MM.1S (cell line): ENCODE measurements around the gene MVB12B.

Experiments used
- DNase-seq: peaks from one replicate; pipeline ENCODE4 v3.0.0-alpha.2; 2015
- H2AFZ ChIP-seq: fragments of 300-600 bp; sonication (generic); 2 replicates; pipeline ENCODE4 v1.6.0; 2016; ENCODE audit warnings: antibody characterized with exemption, low read length
- H3F3A ChIP-seq: fragments of 300-600 bp; sonication (generic); 2 replicates; pipeline ENCODE4 v1.6.1; 2016; ENCODE audit warnings: mild to moderate bottlenecking, antibody characterized with exemption, low read length, moderate library complexity, mixed read lengths; ENCODE audit not compliant: insufficient read depth
- H3K27ac ChIP-seq: fragments of 300-600 bp; sonication (generic); 2 replicates; pipeline ENCODE4 v1.5.1; 2016; ENCODE audit warnings: mild to moderate bottlenecking, low read length
- H3K27me3 ChIP-seq: fragments of 300-600 bp; sonication (generic); replicated peaks from 2 replicates; pipeline ENCODE4 v1.6.0; 2016; ENCODE audit warnings: low read length; ENCODE audit not compliant: insufficient read depth
- H3K36me3 ChIP-seq: fragments of 300-600 bp; sonication (generic); replicated peaks from 2 replicates; pipeline ENCODE4 v1.6.1; 2016; ENCODE audit warnings: mild to moderate bottlenecking, low read length, mixed read lengths; ENCODE audit not compliant: insufficient read depth
- H3K4me1 ChIP-seq: fragments of 300-600 bp; sonication (generic); 2 replicates; pipeline ENCODE4 v1.6.1; 2016; ENCODE audit warnings: low read length, mixed read lengths
- H3K4me2 ChIP-seq: fragments of 300-600 bp; sonication (generic); 2 replicates; pipeline ENCODE4 v1.6.0; 2016; ENCODE audit warnings: low read depth, low read length
- H3K4me3 ChIP-seq: fragments of 300-600 bp; sonication (generic); 2 replicates; pipeline ENCODE4 v1.5.1; 2016; ENCODE audit warnings: low read length, mixed read lengths
- H3K79me2 ChIP-seq: fragments of 300-600 bp; sonication (generic); 2 replicates; pipeline ENCODE4 v1.6.1; 2016; ENCODE audit warnings: mixed run types, low read length, mixed read lengths
- H3K9ac ChIP-seq: fragments of 300-600 bp; sonication (generic); 2 replicates; pipeline ENCODE4 v1.6.1; 2016; ENCODE audit warnings: low read length, mixed read lengths
- H3K9me2 ChIP-seq: fragments of 300-600 bp; sonication (generic); replicated peaks from 2 replicates; pipeline ENCODE4 v1.6.1; 2016; ENCODE audit warnings: mild to moderate bottlenecking, low read length, mixed read lengths; ENCODE audit not compliant: insufficient read depth
- H3K9me3 ChIP-seq: fragments of 300-600 bp; sonication (generic); replicated peaks from 2 replicates; pipeline ENCODE4 v1.6.1; 2016; ENCODE audit warnings: mild to moderate bottlenecking, low read length, mixed read lengths; ENCODE audit not compliant: insufficient read depth
- H4K20me1 ChIP-seq: fragments of 300-600 bp; sonication (generic); 2 replicates; pipeline ENCODE4 v1.6.1; 2016; ENCODE audit warnings: mild to moderate bottlenecking, low read length, moderate library complexity, mixed read lengths; ENCODE audit not compliant: insufficient read depth
- EZH2 ChIP-seq: fragments of 300-600 bp; sonication (generic); optimal IDR thresholded peaks from 2 replicates; pipeline ENCODE3; 2017; ENCODE audit warnings: low read depth, mild to moderate bottlenecking, antibody characterized with exemption, low read length, mixed read lengths
- EZH2phosphoT487 ChIP-seq: fragments of 300-600 bp; sonication (generic); IDR thresholded peaks from 2 replicates; pipeline ENCODE4 v1.6.1; 2018; ENCODE audit warnings: antibody characterized with exemption, low read length
- TF ChIP-seq, protein P1 (sequence below): fragments of 300-600 bp; sonication (generic); IDR thresholded peaks from 2 replicates; pipeline ENCODE4 v1.5.1; 2016; ENCODE audit warnings: antibody characterized with exemption, low read length, mixed read lengths

MVB12B gene

GRCh38 chr9:126481862-126482261, 155.2 kb downstream of the MVB12B start:
- Histone ChIP-seq H3F3A (no peaks in the 10 kb centered on the region), H3K27me3 (peaks cover 4% of the 10 kb centered on the region), H2AFZ (no peak overlapping the region), H4K20me1 (no peaks in the 10 kb centered on the region), H3K9me3 (no peaks in the 10 kb centered on the region), H3K9me2 (no peaks in the 10 kb centered on the region), H3K4me3 (no peak overlapping the region), H3K79me2 (no peaks in the 10 kb centered on the region), H3K4me2 (no peak overlapping the region), H3K9ac (no peak overlapping the region), H3K27ac (no peak overlapping the region), H3K4me1 (no peaks in the 10 kb centered on the region), H3K36me3 (no peaks in the 10 kb centered on the region)
- DNase-seq = no peak
- TF ChIP-seq EZH2phosphoT487 (no peak), EZH2 (no peak)
- TF ChIP-seq, protein P1, sequence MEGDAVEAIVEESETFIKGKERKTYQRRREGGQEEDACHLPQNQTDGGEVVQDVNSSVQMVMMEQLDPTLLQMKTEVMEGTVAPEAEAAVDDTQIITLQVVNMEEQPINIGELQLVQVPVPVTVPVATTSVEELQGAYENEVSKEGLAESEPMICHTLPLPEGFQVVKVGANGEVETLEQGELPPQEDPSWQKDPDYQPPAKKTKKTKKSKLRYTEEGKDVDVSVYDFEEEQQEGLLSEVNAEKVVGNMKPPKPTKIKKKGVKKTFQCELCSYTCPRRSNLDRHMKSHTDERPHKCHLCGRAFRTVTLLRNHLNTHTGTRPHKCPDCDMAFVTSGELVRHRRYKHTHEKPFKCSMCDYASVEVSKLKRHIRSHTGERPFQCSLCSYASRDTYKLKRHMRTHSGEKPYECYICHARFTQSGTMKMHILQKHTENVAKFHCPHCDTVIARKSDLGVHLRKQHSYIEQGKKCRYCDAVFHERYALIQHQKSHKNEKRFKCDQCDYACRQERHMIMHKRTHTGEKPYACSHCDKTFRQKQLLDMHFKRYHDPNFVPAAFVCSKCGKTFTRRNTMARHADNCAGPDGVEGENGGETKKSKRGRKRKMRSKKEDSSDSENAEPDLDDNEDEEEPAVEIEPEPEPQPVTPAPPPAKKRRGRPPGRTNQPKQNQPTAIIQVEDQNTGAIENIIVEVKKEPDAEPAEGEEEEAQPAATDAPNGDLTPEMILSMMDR = no peak

GRCh38 chr9:126482361-126483044, 155.9 kb downstream of the MVB12B start:
- Histone ChIP-seq H3K4me3 (no peak overlapping the region), H3K27ac (no peak overlapping the region), H3K36me3 (no peaks in the 10 kb centered on the region), H4K20me1 (no peaks in the 10 kb centered on the region), H3K9ac (no peak overlapping the region), H3F3A (no peaks in the 10 kb centered on the region), H3K79me2 (no peaks in the 10 kb centered on the region), H3K9me3 (no peaks in the 10 kb centered on the region), H3K4me2 (no peak overlapping the region), H3K9me2 (no peaks in the 10 kb centered on the region), H2AFZ (no peak overlapping the region), H3K4me1 (no peaks in the 10 kb centered on the region), H3K27me3 (peaks cover 3% of the 10 kb centered on the region)
- TF ChIP-seq, protein P1 = no peak
- TF ChIP-seq EZH2 (no peak), EZH2phosphoT487 (no peak)
- no peak for DNase-seq

DNA sequence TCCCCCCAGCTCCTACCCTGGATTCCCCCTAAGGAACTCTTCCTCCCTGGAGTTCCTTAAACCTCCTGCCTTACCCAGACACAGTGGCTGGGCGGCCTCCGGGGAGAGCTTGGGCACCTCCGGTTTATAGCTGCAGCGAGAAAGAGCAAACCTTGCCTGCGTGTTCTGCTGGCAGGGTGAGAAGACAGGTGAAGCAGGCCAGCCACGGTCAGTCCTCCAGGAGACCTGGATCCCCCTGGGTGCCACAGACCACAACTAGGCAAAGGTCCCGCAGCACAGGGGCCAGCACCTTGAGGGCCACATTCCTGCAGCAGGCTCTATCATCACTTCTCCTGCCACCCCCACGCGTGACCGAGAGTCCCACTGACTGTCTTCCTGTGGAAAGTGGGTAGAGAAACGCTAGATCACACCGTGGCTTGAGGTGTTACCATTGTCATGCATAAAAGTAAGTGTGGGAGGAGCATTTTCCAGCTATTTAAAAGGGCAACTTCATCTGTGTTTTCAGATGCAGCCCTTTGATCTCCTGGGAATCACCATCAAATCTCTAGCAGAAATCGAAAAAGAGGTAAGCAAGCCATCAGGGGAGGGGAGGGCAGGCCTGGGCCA, 156.9 kb downstream of the MVB12B start:
- no peaks in the 10 kb centered on the region for H3K9me2 ChIP-seq
- H3K36me3 ChIP-seq = no peaks in the 10 kb centered on the region
- H3F3A ChIP-seq = no peaks in the 10 kb centered on the region
- no peaks in the 10 kb centered on the region for H4K20me1 ChIP-seq
- H3K9me3 ChIP-seq = no peaks in the 10 kb centered on the region
- H3K79me2 ChIP-seq = no peaks in the 10 kb centered on the region
- no peaks in the 10 kb centered on the region for H3K27me3 ChIP-seq
- H2AFZ ChIP-seq = no peak overlapping the region
- no peak for DNase-seq
- no peaks in the 10 kb centered on the region for H3K4me1 ChIP-seq
- TF ChIP-seq EZH2phosphoT487 (no peak), EZH2 (no peak)
- TF ChIP-seq, protein P1 = no peak
- H3K4me2 ChIP-seq = no peak overlapping the region
- H3K4me3 ChIP-seq = no peak overlapping the region
- H3K27ac ChIP-seq = no peak overlapping the region
- H3K9ac ChIP-seq = no peak overlapping the region
